ENCODE measurements around the gene FAM217B. TPM values are rescaled to one million over a fixed set of nuclear protein-coding genes. Genes with fewer than 3 reads are reported as not detected.

FAM217B gene
- polyA plus RNA-seq, 1 of the 3 experiments (the other 2 are of a cell fraction), result 3.0 TPM

DNA sequence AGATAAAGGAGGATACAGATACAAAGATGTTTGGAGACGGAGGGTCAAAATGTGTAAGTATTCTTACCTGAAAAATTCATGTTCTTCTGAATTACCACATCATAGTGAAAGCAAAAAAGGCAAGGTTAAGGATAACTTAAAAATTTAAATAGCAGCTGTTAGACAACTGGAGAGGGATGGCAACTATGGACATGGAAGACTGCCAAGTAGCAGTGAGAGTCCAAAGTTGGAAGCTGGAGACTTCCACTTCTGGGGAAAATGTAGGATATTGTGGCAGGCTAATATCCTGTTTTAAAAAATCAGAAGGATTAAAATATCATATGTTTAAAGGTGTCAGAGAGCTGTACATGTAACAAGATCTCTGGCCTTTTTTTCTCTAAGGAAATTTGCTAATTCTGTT lies 36.6 kb upstream of the FAM217B start:
- TF ChIP-seq, protein P1, sequence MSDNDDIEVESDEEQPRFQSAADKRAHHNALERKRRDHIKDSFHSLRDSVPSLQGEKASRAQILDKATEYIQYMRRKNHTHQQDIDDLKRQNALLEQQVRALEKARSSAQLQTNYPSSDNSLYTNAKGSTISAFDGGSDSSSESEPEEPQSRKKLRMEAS (IDR thresholded peaks at IDR 0.05; ENCODE audit: low read depth), result no peak
- TF ChIP-seq TEAD4 (IDR thresholded peaks at IDR 0.05; ENCODE audit: borderline replicate concordance, insufficient read depth) (no peak), GABPA (IDR thresholded peaks at IDR 0.05; ENCODE audit: low read depth) (no peak), TAF1 (IDR thresholded peaks at IDR 0.05; ENCODE audit: borderline replicate concordance, low read depth, low read length) (no peak), SIN3A (IDR thresholded peaks at IDR 0.05; ENCODE audit: borderline replicate concordance, low read depth, low read length) (no peak), TCF12 (IDR thresholded peaks at IDR 0.05) (no peak), MXI1 (IDR thresholded peaks at IDR 0.05; ENCODE audit: low read depth, low read length) (no peak), RCOR1 (IDR thresholded peaks at IDR 0.05; ENCODE audit: low read length) (no peak), NRF1 (IDR thresholded peaks at IDR 0.05; ENCODE audit: low read depth, low read length) (no peak)
- TF ChIP-seq, protein P2, sequence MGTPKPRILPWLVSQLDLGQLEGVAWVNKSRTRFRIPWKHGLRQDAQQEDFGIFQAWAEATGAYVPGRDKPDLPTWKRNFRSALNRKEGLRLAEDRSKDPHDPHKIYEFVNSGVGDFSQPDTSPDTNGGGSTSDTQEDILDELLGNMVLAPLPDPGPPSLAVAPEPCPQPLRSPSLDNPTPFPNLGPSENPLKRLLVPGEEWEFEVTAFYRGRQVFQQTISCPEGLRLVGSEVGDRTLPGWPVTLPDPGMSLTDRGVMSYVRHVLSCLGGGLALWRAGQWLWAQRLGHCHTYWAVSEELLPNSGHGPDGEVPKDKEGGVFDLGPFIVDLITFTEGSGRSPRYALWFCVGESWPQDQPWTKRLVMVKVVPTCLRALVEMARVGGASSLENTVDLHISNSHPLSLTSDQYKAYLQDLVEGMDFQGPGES (IDR thresholded peaks at IDR 0.05; ENCODE audit: low read depth, low read length), result no peak
- TF ChIP-seq, protein P3, sequence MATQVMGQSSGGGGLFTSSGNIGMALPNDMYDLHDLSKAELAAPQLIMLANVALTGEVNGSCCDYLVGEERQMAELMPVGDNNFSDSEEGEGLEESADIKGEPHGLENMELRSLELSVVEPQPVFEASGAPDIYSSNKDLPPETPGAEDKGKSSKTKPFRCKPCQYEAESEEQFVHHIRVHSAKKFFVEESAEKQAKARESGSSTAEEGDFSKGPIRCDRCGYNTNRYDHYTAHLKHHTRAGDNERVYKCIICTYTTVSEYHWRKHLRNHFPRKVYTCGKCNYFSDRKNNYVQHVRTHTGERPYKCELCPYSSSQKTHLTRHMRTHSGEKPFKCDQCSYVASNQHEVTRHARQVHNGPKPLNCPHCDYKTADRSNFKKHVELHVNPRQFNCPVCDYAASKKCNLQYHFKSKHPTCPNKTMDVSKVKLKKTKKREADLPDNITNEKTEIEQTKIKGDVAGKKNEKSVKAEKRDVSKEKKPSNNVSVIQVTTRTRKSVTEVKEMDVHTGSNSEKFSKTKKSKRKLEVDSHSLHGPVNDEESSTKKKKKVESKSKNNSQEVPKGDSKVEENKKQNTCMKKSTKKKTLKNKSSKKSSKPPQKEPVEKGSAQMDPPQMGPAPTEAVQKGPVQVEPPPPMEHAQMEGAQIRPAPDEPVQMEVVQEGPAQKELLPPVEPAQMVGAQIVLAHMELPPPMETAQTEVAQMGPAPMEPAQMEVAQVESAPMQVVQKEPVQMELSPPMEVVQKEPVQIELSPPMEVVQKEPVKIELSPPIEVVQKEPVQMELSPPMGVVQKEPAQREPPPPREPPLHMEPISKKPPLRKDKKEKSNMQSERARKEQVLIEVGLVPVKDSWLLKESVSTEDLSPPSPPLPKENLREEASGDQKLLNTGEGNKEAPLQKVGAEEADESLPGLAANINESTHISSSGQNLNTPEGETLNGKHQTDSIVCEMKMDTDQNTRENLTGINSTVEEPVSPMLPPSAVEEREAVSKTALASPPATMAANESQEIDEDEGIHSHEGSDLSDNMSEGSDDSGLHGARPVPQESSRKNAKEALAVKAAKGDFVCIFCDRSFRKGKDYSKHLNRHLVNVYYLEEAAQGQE (IDR thresholded peaks at IDR 0.05; ENCODE audit: low read depth, low read length), result no peak
- TF ChIP-seq, protein P4, sequence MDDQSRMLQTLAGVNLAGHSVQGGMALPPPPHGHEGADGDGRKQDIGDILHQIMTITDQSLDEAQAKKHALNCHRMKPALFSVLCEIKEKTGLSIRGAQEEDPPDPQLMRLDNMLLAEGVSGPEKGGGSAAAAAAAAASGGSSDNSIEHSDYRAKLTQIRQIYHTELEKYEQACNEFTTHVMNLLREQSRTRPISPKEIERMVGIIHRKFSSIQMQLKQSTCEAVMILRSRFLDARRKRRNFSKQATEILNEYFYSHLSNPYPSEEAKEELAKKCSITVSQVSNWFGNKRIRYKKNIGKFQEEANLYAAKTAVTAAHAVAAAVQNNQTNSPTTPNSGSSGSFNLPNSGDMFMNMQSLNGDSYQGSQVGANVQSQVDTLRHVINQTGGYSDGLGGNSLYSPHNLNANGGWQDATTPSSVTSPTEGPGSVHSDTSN (IDR thresholded peaks at IDR 0.05), result no peak
- TF ChIP-seq, protein P5, sequence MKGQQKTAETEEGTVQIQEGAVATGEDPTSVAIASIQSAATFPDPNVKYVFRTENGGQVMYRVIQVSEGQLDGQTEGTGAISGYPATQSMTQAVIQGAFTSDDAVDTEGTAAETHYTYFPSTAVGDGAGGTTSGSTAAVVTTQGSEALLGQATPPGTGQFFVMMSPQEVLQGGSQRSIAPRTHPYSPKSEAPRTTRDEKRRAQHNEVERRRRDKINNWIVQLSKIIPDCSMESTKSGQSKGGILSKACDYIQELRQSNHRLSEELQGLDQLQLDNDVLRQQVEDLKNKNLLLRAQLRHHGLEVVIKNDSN (IDR thresholded peaks at IDR 0.05; ENCODE audit: borderline replicate concordance, low read depth), result no peak
- no peaks in the 10 kb centered on the region for H3K9me3 ChIP-seq
- no peaks in the 10 kb centered on the region for H4K20me1 ChIP-seq (ENCODE audit: insufficient read depth)
- H3K27me3 ChIP-seq (ENCODE audit: insufficient read depth), result no peaks in the 10 kb centered on the region
- H2AFZ ChIP-seq (ENCODE audit: low read depth), result no peak overlapping the region
- no peak overlapping the region for H3K27ac ChIP-seq (ENCODE audit: low read depth in 2 of 2, low read length in 1 of 2)
- no peak overlapping the region for H3K4me3 ChIP-seq (ENCODE audit: low read depth in 2 of 2, low read length in 1 of 2)
- H3K4me1 ChIP-seq (ENCODE audit: control insufficient read depth in 1 of 2, insufficient read depth in 2 of 2, low read depth in 1 of 2, low read length in 1 of 2), result no peaks in the 10 kb centered on the region
- H3K9ac ChIP-seq, result no peak overlapping the region
- no peaks in the 10 kb centered on the region for H3K79me2 ChIP-seq (ENCODE audit: insufficient read depth)
- POLR2A ChIA-PET, result no interaction called here
- no peaks in the 10 kb centered on the region for H3K36me3 ChIP-seq (replicated peaks in 1 of 2; ENCODE audit: control insufficient read depth in 1 of 2, insufficient read depth in 2 of 2, low read length in 1 of 2)
- H3K4me2 ChIP-seq, result no peak overlapping the region
- CTCF ChIA-PET, result interaction anchor here (2.2 kb wide), 1 partner anchor 31 kb away, joined by 6 read pairs; the partner anchor contains the start of gene SYCP2
- H3K9me2 ChIP-seq, result no peaks in the 10 kb centered on the region
- no peaks in the 10 kb centered on the region for H3F3A ChIP-seq (replicated peaks; ENCODE audit: insufficient read depth)
- 89% methylated on average over 1 of the region's 1 CpG for WGBS (ENCODE audit: low lambda C conversion rate)
- no peak for DNase-seq

Measured in SK-N-SH (cell line).